H1 (cell line): ENCODE data around the gene CCDC127. TPM values are rescaled to one million over a fixed set of nuclear protein-coding genes. Genes with fewer than 3 reads are reported as not detected.
"Not testable (repeated sequence)": the region's sequence is repeated elsewhere in the genome, so short reads cannot be mapped to it uniquely, and the experiment has no call there.

ENCODE experiments used
- CTCF ChIA-PET: fragments of 300-600 bp; sonication (Branson Sonifier 250); formaldehyde crosslinking; loops from one replicate; lab custom pipeline; 2021; ENCODE audit not compliant: partially characterized antibody; lab: Charles Lee
- POLR2A ChIA-PET: fragments of 300-600 bp; sonication (Branson Sonifier 250); formaldehyde crosslinking; loops from one replicate; lab custom pipeline; 2021; ENCODE audit warnings: inconsistent platforms; ENCODE audit not compliant: partially characterized antibody; lab: Charles Lee
- DNase-seq, 2 experiments: peaks; one replicate each; pipeline versions ENCODE4 v3.0.0 to v3.0.0-alpha.2; 2010 to 2022; ENCODE audit warnings: low spot score in 2 of 2, low read depth in 1 of 2, mixed read lengths in 1 of 2
- FAIRE-seq: peaks from 2 replicates; lab custom pipeline; 2011; peaks lifted over from hg19 to GRCh38; lab: Jason Lieb, UNC
- H2AFZ ChIP-seq: 2 replicates; pipeline ENCODE4 v1.8.1; 2012; ENCODE audit warnings: low read length, inconsistent platforms
- H2AK5ac ChIP-seq: 2 replicates; pipeline ENCODE4 v1.6.1; 2013; ENCODE audit warnings: low read depth, low read length
- H2BK120ac ChIP-seq: replicated peaks from 2 replicates; pipeline ENCODE3; 2013; ENCODE audit warnings: low read depth, low read length, inconsistent platforms
- H2BK12ac ChIP-seq: 2 replicates; pipeline ENCODE4 v1.6.1; 2013; ENCODE audit warnings: low read depth, low read length
- H2BK15ac ChIP-seq: 2 replicates; pipeline ENCODE4 v1.6.1; 2013; ENCODE audit warnings: low read length
- H2BK20ac ChIP-seq: 2 replicates; pipeline ENCODE4 v1.6.1; 2013; ENCODE audit warnings: low read length
- H2BK5ac ChIP-seq: 2 replicates; pipeline ENCODE4 v1.6.1; 2013; ENCODE audit warnings: low read depth, low read length
- H3K14ac ChIP-seq: 2 replicates; pipeline ENCODE4 v1.6.1; 2013; ENCODE audit warnings: inconsistent platforms; ENCODE audit not compliant: insufficient read length
- H3K18ac ChIP-seq: 2 replicates; pipeline ENCODE4 v1.6.1; 2013; ENCODE audit warnings: low read length; ENCODE audit errors: extremely low read depth
- H3K23ac ChIP-seq: 2 replicates; pipeline ENCODE4 v1.6.1; 2013; ENCODE audit warnings: inconsistent platforms; ENCODE audit not compliant: insufficient read length
- H3K23me2 ChIP-seq: 2 replicates; pipeline ENCODE4 v1.6.1; 2013; ENCODE audit warnings: low read depth, low read length
- H3K27ac ChIP-seq: 2 replicates; pipeline ENCODE4 v1.6.1; 2011; ENCODE audit warnings: low read depth, low read length, inconsistent platforms
- H3K27me3 ChIP-seq, 4 experiments: replicated peaks in 1 of 4; 1 replicate in 1 of 4; 2 replicates in 3 of 4; pipeline versions ENCODE4 v1.6.1 to v1.8.1; 2011 to 2013; ENCODE audit warnings: low read length in 3 of 4, mild to moderate bottlenecking in 3 of 4, inconsistent platforms in 2 of 4, mixed read lengths in 2 of 4, moderate library complexity in 1 of 4; ENCODE audit not compliant: control insufficient read depth in 3 of 4, insufficient read depth in 3 of 4; ENCODE audit errors: extremely low read depth in 1 of 4
- H3K36me3 ChIP-seq, 4 experiments: 2 replicates each; pipeline versions ENCODE4 v1.6.1 to v1.8.1; 2011 to 2013; ENCODE audit warnings: mild to moderate bottlenecking in 4 of 4, low read length in 3 of 4, moderate library complexity in 2 of 4, control low read depth in 1 of 4, inconsistent platforms in 1 of 4; ENCODE audit not compliant: insufficient read depth in 4 of 4, control insufficient read depth in 2 of 4
- H3K4ac ChIP-seq: replicated peaks from 2 replicates; pipeline ENCODE3; 2013; ENCODE audit warnings: low read length, low read depth, mixed read lengths, inconsistent platforms; ENCODE audit not compliant: insufficient read length
- H3K4me1 ChIP-seq, 4 experiments: replicated peaks in 1 of 4; 1 replicate in 1 of 4; 2 replicates in 3 of 4; pipeline versions ENCODE4 v1.6.1 to v1.8.1; 2011 to 2013; ENCODE audit warnings: low read length in 3 of 4, inconsistent platforms in 2 of 4, mixed read lengths in 1 of 4; ENCODE audit not compliant: insufficient read depth in 4 of 4, control insufficient read depth in 3 of 4
- H3K4me2 ChIP-seq, 2 experiments: 2 replicates each; pipeline versions ENCODE4 v1.6.1 to v1.8.1; 2011 to 2013; ENCODE audit warnings: low read depth in 2 of 2, low read length in 2 of 2, control low read depth in 1 of 2, inconsistent platforms in 1 of 2, mild to moderate bottlenecking in 1 of 2; ENCODE audit not compliant: insufficient read depth in 1 of 2
- H3K4me3 ChIP-seq, 4 experiments: fragments of 200-600, 300-600 bp in 1 of 4; sonication (generic), shearing (Covaris generic), sonication (Bioruptor Twin) in 1 of 4; 2 replicates each; pipeline versions ENCODE4 v1.5.1 to v1.8.1; 2011 to 2016; ENCODE audit warnings: low read length in 4 of 4, low read depth in 3 of 4, control low read depth in 2 of 4, inconsistent platforms in 2 of 4, mild to moderate bottlenecking in 2 of 4, mixed read lengths in 1 of 4, moderate library complexity in 1 of 4; ENCODE audit not compliant: insufficient read depth in 2 of 4; ENCODE audit errors: extremely low read depth in 1 of 4
- H3K56ac ChIP-seq: replicated peaks from 2 replicates; pipeline ENCODE3; 2013; ENCODE audit warnings: low read depth, mild to moderate bottlenecking, mixed read lengths, low read length, inconsistent platforms; ENCODE audit not compliant: insufficient read length
- H3K79me1 ChIP-seq: 2 replicates; pipeline ENCODE4 v1.6.1; 2013; ENCODE audit warnings: low read depth, low read length, control low read depth
- H3K79me2 ChIP-seq, 2 experiments: 2 replicates each; pipeline versions ENCODE4 v1.6.1 to v1.8.1; 2012 to 2013; ENCODE audit warnings: low read length in 2 of 2, mild to moderate bottlenecking in 2 of 2, inconsistent platforms in 1 of 2; ENCODE audit not compliant: insufficient read depth in 2 of 2, control insufficient read depth in 1 of 2
- H3K9ac ChIP-seq, 4 experiments: replicated peaks in 1 of 4; 1 replicate in 1 of 4; 2 replicates in 3 of 4; pipeline versions ENCODE4 v1.6.1 to v1.8.1; 2011 to 2013; ENCODE audit warnings: low read depth in 3 of 4, low read length in 3 of 4, control low read depth in 2 of 4, mild to moderate bottlenecking in 2 of 4, moderate library complexity in 2 of 4, inconsistent platforms in 1 of 4; ENCODE audit errors: extremely low read depth in 1 of 4
- H3K9me3 ChIP-seq, 2 experiments: 2 replicates each; pipeline versions ENCODE4 v1.6.1 to v1.8.1; 2012 to 2013; ENCODE audit warnings: mild to moderate bottlenecking in 2 of 2, moderate library complexity in 2 of 2, control low read depth in 1 of 2, inconsistent platforms in 1 of 2, low read depth in 1 of 2, low read length in 1 of 2, mixed read lengths in 1 of 2; ENCODE audit not compliant: insufficient read depth in 2 of 2
- H4K20me1 ChIP-seq, 2 experiments: replicated peaks in 1 of 2; 2 replicates each; pipeline versions ENCODE3 to v1.8.1; 2011 to 2013; ENCODE audit warnings: inconsistent platforms in 2 of 2, low read length in 2 of 2, mild to moderate bottlenecking in 1 of 2; ENCODE audit not compliant: insufficient read depth in 2 of 2, control insufficient read depth in 1 of 2
- H4K5ac ChIP-seq: 2 replicates; pipeline ENCODE4 v1.6.1; 2013; ENCODE audit warnings: low read length, low read depth, mixed read lengths, inconsistent platforms; ENCODE audit not compliant: insufficient read length
- H4K8ac ChIP-seq: 2 replicates; pipeline ENCODE4 v1.8.0; 2013; ENCODE audit warnings: mild to moderate bottlenecking, moderate library complexity, low read length, inconsistent platforms; ENCODE audit not compliant: insufficient read depth; ENCODE audit errors: extremely low read depth
- H4K91ac ChIP-seq: replicated peaks from 2 replicates; pipeline ENCODE3; 2013; ENCODE audit warnings: low read length, mixed read lengths, inconsistent platforms; ENCODE audit not compliant: insufficient read length
- WGBS, 2 experiments: shearing (Covaris generic) in 1 of 2; methylation state at CpG; one replicate each; pipeline versions ENCODE4 v1.1.6 to v1.1.7; 2013 to 2015; ENCODE audit warnings: low lambda C conversion rate in 2 of 2, mixed read lengths in 2 of 2, inconsistent platforms in 1 of 2, low coverage in 1 of 2, missing lambda C conversion rate in 1 of 2; ENCODE audit not compliant: insufficient replicate concordance in 2 of 2, insufficient coverage in 1 of 2, insufficient read length in 1 of 2; ENCODE audit errors: extremely low coverage in 1 of 2, missing lambda C conversion rate in 1 of 2; 5-methylcytosine and 5-hydroxymethylcytosine counted together
- polyA plus RNA-seq, 7 experiments: library from polyadenylated mRNA; depleted of rRNA in 3 of 7; stranded (reverse) in 5 of 7; unstranded in 2 of 7; fragments of >200 nt in 5 of 7; fragments of 200-250 nt in 2 of 7; gene quantifications; 1 replicate in 5 of 7; 2 replicates in 1 of 7; 4 replicates in 1 of 7; pipeline versions ENCODE4 v1.2.1 to v1.2.3, GENCODE V29; 2011 to 2013; ENCODE audit warnings: missing spikeins in 2 of 7, mixed read lengths in 2 of 7
- total RNA-seq: library from RNA; stranded (reverse); fragmentation: NEBNext Ultra II Directional; extraction: Animal tissue kit (Norgen Biotek cat#: 25700); gene quantifications from 2 replicates; pipeline ENCODE4 v1.2.1, GENCODE V29; 2021

CCDC127 gene
- total and polyA plus RNA-seq, 2 of the 8 experiments (the other 6 are each of a cell fraction or from before 2014, with no cell fraction given) = 2.9 to 8.0 TPM

- H3K23ac ChIP-seq, H4K8ac ChIP-seq, H4K5ac ChIP-seq, H2BK5ac ChIP-seq, DNase-seq, H2BK12ac ChIP-seq, H3K14ac ChIP-seq, H3K4me1 ChIP-seq, H3K4me2 ChIP-seq, H3K23me2 ChIP-seq, POLR2A ChIA-PET, H4K91ac ChIP-seq, H4K20me1 ChIP-seq, H3K27ac ChIP-seq, H3K4ac ChIP-seq, H2BK15ac ChIP-seq, H3K18ac ChIP-seq, H3K79me1 ChIP-seq, FAIRE-seq, H3K56ac ChIP-seq, H2BK20ac ChIP-seq, H3K79me2 ChIP-seq, H3K9ac ChIP-seq, H2BK120ac ChIP-seq, H2AK5ac ChIP-seq, CTCF ChIA-PET, H3K4me3 ChIP-seq, H2AFZ ChIP-seq, H3K27me3 ChIP-seq: not testable (repeated sequence)
- Histone ChIP-seq H3K9me3 (peaks cover 0 to 17% of the 10 kb centered on the region in 2 experiments; a peak in 1 of 4 replicates), H3K36me3 (peaks cover 2 to 40% (median 23%) of the 10 kb centered on the region in 4 experiments; a peak in 7 of 8 replicates)
- WGBS, 2 experiments = 96% methylated on average over 8 of the region's 15 CpGs; no CpG with 5 or more reads in 1 of the 2 experiments
These were observed 36.4 kb upstream of the CCDC127 start for GRCh38 chr5:254322-254721.
